DOHH2 (cell line): ENCODE results near the gene TRAPPC2L.

ENCODE experiments used
- EZH2phosphoT487 ChIP-seq: fragments of 200-600 bp; sonication (generic); IDR thresholded peaks from 2 replicates; pipeline ENCODE4 v1.6.1; 2017; ENCODE audit warnings: borderline replicate concordance, mild to moderate bottlenecking, antibody characterized with exemption, low read length, moderate library complexity, mixed read lengths
- TF ChIP-seq, protein P1 (sequence below): fragments of 200-600 bp; sonication (generic); IDR thresholded peaks from one replicate; pipeline ENCODE4 v1.5.1; 2014; ENCODE audit warnings: antibody characterized with exemption, mild to moderate bottlenecking, low read depth, low read length; ENCODE audit not compliant: poor library complexity, severe bottlenecking

- TF ChIP-seq, protein P1, sequence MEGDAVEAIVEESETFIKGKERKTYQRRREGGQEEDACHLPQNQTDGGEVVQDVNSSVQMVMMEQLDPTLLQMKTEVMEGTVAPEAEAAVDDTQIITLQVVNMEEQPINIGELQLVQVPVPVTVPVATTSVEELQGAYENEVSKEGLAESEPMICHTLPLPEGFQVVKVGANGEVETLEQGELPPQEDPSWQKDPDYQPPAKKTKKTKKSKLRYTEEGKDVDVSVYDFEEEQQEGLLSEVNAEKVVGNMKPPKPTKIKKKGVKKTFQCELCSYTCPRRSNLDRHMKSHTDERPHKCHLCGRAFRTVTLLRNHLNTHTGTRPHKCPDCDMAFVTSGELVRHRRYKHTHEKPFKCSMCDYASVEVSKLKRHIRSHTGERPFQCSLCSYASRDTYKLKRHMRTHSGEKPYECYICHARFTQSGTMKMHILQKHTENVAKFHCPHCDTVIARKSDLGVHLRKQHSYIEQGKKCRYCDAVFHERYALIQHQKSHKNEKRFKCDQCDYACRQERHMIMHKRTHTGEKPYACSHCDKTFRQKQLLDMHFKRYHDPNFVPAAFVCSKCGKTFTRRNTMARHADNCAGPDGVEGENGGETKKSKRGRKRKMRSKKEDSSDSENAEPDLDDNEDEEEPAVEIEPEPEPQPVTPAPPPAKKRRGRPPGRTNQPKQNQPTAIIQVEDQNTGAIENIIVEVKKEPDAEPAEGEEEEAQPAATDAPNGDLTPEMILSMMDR: no peak
- no peak for TF ChIP-seq EZH2phosphoT487
Measured at GRCh38 chr16:88847654-88848053, 9.3 kb upstream of the TRAPPC2L start.
